Measurements from ENCODE around the gene ZMIZ2.
"Not testable (repeated sequence)": the region's sequence is repeated elsewhere in the genome, so short reads cannot be mapped to it uniquely, and the experiment has no call there.

The ZMIZ2 gene

DNA sequence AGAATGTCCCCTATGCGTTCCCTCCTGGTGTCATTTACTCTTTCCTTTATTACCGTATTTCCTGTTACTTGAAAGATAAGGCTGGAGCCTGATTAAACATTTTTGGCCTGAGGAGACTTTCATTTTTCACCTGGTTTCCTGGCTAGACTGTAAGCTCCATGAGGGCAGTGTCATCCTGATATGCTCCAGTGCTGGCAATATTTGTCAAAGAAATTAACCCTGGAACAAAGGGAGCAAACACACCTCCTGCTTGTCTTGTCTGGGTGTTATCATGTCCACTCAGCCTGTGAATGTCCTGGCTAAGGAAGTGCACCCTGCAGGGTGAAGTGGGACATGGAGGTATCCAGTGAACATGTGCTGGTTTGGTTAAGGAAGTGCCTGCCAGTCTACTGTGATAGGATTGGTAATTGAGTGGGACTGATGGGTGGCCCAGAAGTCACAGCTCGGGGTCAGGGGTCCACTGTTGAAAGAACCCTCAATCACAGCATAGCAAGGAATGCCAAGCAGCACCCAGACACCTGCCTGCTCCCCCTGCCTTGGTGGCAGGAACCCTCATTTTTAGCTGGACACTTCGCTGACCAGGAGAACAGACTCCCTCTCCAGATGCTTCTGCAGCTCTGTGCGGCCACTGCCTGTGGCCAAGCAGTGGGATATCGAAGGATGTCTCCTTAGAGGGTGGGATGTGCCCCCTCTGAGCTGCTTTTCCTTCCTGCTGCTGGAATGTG lies 26.9 kb downstream of the ZMIZ2 start:
- no peak for DNase-seq

DNA sequence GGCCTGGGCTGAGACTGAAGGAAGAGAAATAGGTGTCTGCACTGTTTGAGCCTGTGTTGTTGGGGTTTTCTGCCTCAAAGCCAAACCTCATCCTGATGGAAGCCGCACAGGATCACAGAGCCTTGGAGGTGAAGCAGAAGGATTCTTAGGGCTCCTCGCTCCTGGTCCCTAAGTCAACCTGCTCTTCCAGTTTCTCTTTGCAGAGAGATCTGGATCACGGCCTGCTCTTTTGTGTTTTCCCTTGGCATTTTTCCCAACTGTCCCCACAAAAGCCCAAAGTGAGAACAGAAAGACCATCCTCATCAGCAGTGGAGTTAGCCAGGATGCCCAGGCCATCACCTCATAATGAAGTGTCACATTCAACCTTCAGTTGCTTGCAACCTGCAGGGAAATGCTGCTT lies 27.6 kb downstream of the ZMIZ2 start:
- DNase-seq, result no peak

DNA sequence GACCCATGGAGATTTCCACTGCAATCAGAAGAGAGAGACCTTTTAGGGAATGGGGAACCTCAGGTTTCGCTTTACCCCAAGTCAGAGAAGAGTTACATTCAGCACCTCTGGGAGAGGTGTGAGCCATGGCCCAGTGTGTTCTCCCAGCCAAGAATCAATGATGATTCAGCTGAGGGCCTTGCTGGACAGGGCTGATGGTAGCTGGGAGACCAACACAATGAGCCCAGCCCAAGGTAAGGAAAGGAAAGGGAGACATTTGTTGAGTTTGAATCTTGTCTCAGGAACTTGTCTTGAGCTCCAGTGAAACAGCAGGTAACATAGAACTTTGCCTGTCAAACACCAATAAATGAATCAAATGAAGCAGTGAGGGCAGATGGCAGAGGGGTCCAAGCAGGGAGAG lies 33.8 kb downstream of the ZMIZ2 start:
- no peak for DNase-seq

DNA sequence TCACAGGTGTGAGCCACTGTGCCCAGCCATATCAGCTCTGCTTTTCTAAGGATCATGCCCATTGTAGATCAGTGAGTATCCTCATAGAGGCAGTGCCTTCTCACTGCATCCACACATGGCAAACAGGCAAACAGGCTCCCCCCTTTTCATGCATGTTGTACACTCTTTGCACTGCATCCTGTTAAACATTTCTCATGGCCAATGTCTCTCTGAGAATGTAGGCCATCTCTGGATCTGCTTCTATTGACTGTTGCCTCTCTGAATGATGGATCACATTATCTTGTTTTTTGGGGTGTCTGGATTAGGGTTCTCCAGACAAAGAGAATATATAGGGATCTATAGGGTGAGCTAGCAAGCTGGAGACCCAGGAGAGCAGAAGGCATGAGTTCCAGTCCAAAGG lies 34.8 kb downstream of the ZMIZ2 start:
- no peak for DNase-seq

DNA sequence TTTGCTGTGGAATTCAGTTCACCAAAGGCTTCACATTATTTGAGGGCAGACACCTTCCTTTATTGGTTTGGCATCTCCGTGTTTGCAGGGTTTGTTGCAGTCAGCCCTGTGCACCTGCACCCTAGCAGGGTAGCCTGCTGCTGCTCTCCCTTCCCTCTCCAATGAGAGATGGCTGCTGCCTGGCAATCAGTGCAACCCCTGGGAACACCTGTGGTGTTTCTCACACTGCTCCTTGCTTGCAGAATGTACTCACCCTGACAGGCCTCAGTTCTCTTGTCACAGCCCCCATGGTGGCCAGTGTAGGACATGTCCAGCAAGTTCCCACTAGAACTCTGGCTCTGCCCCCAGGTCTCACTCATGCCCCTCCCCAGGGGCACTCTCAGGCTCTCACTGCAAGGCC lies 35.7 kb downstream of the ZMIZ2 start:
- DNase-seq, result no peak

DNA sequence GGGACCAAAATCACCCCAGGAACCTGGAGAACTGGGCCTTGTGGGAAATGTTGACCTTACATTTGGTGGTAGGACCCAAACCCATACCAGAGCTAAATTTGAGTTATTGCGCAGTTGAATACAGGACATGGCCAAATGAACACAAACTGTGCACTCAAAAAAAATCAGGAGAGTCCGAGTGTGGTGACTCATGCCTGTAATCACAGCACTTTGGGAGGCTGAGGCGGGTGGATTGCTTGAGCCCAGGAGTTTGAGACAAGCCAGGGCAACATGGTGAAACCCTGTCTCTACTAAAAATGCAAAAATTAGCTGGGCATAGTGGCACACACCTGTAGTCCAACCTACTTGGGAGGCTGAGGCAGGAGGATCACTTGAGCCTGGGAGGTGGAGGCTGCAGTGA lies 36.6 kb downstream of the ZMIZ2 start:
- not testable (repeated sequence) for DNase-seq

DNA sequence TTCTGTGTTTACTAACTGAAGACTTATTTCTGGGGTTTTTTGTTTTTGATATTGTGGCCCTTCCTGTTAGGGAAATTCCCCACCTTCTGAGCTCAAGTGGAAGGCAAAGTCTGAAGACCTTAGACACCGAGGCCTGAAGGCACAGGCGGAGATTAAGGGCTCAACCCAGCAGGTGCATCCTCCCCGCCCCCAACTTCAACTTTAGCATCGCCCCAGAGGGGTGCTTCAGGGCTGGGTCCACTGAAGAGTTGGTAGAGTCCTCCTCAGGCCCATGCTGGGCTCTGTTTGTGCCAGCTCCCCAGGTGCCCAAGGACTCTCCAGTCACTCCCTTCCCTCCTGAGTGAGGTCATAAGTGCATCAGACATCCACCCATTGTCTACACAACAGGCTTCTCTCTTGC lies 38.4 kb downstream of the ZMIZ2 start:
- DNase-seq, result no peak

DNA sequence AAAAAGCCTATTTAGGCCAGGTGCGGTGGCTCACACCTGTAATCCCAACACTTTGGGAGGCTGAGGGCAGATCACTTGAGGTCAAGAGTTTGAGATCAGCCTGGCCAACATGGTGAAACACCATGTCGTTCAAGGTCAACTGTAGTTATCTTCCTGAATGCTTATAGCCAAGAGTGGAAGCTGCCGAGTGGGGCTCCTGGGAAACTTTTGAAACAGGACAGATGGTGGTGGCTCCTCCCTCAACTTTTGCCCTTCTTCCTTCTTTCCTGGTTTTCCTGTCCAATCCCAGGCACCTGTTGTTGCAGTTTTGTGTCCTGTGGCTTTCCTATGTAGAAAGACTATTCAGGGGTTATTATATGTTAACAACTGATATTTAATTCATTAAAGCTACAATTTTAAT lies 39.1 kb downstream of the ZMIZ2 start:
- no peak for DNase-seq

DNA sequence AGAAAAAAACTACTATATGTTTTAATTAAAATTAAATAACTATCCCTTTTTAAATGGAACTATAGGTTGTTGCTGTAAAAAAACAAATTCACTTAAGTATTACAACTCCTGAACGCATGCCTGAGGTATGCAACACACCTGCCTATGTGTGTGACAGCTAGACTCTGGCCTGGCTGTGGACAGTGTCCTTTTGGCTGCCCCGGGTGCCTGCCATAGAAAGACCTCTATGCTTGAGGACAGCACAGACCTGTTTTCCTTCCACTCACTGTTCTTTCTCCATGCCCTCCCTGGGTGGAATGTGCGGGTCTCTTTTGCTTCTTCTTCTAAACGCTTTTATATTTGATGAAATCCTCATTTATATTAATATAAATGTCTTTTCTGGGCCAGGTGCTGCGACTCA lies 41.3 kb downstream of the ZMIZ2 start:
- DNase-seq, result no peak

DNA sequence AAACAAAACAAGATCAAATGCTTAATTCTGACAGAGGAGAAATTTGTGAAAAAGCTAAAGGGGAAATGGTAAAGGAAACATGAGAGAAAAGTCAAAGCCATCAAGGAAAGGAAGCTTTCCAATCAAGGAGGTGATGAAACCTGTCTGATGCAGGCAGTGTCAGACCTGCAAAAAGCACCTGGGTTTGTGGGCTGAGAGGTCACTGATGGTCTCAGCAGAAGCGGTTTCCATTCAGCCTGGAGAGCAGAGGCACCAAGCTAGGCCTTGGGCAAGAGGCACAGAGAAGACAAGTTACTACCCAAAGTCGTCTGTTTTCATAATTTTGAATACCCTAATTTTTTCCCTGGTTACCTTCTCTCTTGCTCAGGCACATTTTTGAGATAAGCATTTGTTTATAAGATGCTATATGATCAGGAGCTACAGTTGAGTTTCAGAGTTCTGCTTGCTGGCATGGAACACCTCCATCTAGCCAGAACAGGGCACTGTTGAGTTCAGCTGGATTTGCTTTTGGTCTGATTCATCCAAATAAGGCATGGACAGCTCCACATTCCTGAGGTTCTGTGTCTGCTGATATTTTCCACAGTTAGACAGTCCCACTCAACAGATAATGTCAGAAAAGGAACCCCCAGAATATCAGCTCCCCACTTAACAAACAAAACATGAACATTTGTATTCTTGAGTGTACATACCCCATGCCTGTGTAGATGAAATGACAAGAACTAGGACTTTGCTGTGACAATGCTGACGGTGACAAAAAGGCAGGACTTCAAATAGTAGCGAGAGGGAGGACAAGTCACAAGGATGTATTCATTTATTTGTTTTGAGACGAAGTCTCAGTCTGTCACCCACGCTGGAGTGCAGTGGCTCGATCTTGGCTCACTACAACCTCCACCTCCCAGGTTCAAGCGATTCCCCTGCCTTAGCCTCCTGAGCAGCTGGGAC lies 42.9 kb downstream of the ZMIZ2 start:
- DNase-seq, result no peak

DNA sequence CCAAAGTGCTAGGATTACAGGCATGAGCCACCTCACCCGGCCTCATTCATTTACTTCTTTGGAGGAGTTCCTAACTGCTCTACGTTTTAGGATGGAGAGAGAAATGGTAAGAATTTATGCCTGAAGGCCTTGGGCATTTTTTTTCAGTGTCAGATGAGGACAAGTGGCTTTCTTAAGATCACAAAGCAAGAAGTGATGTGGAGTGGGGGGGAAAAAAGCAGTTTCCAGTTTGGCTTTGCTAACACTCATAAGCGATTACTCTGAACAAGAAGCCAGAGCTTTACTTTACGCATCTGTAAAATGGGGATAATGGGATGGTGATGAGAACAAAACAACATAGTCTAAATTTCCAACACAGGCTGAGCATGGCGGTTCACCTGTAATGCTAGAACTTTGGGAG lies 45.3 kb downstream of the ZMIZ2 start:
- no peak for DNase-seq

DNA sequence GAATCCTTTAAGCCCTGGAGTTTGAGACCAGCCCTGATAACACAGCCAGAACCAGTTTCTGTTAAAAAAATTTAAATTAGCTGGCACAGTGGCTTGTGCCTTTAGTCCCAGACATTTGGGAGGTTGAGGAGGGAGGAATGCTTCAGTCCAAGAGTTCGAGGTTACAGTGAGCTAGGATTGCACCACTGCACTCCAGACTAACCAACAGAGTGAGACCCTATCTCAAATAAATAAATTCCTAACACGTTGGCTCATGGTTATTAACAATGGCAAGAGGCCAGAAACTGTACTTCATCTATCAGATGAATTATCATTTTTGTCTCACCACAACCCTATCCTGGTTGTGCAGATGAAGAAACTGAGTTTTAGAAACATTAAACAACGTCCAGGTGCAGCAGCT lies 45.7 kb downstream of the ZMIZ2 start:
- DNase-seq, result no peak

DNA sequence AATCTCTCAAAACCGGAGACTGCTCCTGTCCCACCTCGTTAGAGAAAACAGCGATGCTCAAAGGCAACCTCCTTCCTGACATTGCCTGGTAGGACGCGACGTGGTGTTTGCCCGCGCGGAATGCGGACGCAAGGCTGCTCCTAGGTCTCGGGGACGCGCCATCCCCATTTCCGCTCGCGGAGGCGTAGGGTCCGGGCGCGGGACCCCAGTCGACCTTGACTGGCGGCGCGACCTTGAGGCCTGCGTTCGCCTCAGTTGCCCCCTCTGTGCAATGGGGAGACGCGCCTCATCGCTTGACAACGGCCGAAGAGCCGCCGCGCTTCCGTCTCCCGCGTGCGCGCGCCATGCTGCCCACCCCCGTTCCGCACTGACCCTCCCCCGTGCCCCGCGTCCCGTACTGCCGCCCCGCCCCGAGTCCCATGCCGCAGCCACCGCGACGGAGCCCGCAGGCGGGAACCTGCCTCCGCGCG lies 47.4 kb downstream of the ZMIZ2 start:
- DNase-seq, result peak; percentile 64

DNA sequence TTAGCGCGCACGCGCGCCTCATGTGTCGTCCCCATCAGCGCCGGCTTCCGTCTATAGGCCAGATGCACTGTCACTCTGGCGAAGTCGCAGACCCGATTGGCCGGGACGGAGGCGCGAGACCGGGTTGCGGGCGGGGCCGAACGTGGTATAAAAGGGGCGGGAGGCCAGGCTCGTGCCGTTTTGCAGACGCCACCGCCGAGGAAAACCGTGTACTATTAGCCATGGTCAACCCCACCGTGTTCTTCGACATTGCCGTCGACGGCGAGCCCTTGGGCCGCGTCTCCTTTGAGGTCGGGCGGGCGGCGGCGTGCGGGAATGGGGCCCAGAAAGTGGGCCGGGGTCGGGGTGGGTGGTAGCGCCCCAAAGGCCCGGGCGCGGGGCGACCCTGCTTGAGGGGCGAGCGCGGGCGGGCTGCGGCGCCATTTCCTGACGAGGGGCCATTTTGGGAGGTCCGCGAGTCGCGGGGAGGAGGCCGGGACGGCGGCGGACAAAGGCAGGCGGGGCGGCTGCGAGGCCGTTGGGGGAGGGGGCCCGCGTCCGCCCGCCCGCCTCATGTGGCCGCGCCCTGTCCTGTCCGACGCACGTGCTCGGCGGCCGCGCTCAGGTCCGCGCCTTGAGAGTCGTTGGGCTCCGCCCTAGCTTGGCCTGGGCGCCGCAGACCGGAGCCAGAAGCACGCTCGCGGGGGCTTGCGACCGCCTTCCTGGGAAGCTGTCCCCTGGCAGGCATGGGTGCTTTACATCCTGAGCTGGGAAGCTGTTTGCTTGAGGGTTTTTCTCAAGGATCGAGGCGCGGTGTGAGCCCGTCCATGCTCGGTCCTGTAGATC lies 48.1 kb downstream of the ZMIZ2 start, which contains the start of gene PPIA:
Gene PPIA, plus strand, starts transcription at position 178 of the 825 bp plus-strand sequence. Its CDS starts 44 bp downstream, at position 222.
- peak; percentile 99 for DNase-seq

DNA sequence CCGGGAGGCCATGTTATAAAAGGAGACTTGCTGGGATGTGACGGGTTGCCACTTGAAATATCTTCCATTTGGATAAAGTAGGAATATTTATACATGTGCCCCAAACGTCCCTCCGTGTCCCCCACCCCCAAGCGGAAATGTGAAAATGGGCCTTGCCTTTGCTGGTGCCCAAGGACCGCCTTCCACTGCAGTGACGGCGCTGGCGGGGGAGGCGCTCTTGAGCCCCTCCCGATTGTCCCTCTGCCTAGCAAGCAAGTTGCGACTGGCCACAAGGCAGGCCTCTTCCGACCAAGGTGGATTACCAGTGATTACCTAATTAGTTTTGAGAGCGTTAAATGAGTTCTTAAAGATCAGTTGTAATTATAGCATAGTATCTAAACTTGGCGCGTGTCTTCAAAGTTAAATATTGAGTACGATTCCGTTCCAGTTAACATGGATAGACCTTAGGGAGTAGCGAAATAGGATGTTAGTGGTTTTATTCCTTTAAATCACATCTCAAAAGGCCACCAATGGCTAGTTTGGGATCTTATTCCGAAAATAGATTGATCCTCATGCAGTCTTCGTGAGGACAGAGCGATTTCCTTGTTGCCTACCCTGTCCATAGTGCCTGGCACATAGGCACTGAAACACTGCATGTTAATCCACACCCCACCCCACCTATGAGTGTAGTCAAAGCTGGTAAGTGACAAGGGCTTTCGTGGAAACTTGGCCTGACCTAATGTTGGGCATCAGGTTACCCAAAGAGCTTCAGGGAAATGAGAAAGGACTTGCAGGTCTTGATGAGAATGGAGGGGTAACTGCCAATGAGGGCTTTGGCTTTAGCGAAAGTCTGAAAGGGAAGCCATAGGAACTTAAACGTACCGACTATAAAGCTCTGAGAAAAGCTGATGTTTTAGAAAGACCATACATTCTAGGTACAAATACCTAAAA lies 48.9 kb downstream of the ZMIZ2 start:
- peak; percentile 73 for DNase-seq

DNA sequence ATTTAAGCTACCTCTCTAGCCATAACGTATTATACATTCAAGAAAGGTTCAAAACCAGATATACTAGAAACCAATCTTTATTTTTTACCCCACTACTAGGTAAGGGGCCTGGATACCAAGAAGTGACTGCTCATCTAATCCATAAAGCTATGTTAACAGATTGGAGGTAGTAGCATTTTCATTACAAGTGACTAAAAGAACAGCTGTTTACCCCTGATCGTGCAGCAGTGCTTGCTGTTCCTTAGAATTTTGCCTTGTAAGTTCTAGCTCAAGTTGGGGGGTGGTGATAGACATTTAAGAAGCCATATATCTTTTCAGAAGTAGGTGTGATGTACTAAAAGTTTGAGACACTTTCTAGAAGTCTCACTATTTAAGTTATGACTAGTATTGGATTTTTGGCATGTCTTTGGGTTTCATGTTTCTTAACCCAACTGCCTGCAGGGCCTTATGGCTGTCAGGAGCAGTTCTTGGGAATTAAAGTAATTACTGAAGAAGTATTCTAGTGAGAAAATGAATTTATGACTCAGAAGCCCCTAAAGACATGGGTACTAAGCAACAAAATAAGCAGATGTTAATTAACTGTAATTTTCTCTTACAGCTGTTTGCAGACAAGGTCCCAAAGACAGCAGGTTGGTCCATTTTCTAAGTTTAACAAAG lies 50.1 kb downstream of the ZMIZ2 start:
- no peak for DNase-seq

DNA sequence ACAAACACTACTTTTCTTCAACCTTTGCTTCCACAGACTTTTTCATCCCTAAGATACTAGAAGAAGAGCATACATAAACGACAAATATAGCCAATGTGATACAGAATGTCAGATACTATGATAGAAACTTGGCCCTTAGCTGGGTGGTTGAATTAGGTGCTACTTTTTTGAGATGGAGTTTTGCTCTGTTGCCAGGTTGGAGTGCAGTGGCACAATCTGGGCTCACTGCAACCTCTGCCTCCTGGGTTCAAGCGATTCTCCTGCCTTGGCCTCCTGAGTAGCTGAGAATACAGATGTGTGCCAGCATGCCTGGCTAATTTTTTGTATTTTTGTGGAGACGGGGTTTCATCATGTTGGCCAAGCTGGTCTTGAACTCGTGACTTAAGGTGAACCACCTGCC lies 51.3 kb downstream of the ZMIZ2 start:
- DNase-seq, result no peak

DNA sequence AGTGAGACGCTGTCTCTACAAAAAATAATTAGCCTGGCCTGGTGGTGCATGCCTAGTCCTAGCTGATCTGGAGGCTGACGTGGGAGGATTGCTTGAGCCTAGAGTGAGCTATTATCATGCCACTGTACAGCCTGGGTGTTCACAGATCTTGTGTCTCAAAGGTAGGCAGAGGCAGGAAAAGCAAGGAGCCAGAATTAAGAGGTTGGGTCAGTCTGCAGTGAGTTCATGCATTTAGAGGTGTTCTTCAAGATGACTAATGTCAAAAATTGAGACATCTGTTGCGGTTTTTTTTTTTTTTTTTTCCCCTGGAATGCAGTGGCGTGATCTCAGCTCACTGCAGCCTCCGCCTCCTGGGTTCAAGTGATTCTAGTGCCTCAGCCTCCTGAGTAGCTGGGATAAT lies 53.2 kb downstream of the ZMIZ2 start:
- no peak for DNase-seq

DNA sequence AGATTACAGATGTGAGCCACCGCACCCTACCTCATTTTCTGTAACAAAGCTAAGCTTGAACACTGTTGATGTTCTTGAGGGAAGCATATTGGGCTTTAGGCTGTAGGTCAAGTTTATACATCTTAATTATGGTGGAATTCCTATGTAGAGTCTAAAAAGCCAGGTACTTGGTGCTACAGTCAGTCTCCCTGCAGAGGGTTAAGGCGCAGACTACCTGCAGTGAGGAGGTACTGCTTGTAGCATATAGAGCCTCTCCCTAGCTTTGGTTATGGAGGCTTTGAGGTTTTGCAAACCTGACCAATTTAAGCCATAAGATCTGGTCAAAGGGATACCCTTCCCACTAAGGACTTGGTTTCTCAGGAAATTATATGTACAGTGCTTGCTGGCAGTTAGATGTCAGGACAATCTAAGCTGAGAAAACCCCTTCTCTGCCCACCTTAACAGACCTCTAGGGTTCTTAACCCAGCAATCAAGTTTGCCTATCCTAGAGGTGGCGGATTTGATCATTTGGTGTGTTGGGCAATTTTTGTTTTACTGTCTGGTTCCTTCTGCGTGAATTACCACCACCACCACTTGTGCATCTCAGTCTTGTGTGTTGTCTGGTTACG lies 53.9 kb downstream of the ZMIZ2 start:
- DNase-seq, result no peak

DNA sequence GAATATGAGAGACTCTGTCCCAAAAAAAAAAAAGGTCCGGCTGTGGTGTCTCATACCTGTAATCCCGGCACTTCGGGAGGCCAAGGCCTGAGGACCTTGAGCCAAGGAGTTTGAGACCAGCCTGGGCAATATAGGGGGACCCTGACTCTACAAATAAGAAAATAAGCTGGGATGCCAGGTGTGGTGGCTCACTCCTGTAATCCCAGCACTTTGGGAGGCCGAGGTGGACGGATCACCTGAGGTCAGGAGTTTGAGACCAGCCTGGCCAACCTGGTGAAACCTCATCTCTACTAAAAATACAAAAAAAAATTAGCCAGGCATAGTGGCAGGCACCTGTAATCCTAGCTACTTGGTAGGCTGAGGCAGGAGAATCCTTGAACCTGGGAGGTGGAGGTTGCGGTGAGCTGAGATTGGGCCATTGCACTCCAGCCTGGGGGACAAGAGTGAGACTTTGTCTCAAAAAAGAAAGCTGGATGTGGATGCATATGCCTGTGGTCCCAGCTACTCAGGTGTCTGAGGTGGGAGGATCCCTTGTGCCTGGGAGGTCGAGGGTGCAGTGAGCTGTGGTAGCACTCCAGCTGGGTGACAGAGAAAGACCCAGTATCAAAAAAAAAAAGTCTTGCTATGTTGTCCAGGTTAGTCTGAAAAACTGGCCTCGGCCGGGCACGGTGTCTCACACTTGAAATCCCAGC lies 55.3 kb downstream of the ZMIZ2 start:
- DNase-seq, result not testable (repeated sequence)
